Left hindlimb (tissue), 1 donor: ENCODE results near the gene CAP1.
"Not testable (repeated sequence)": the region's sequence is repeated elsewhere in the genome, so short reads cannot be mapped to it uniquely, and the experiment has no call there.

Experiments
- DNase-seq: peaks from one replicate; pipeline ENCODE4 v3.0.0-alpha.2; 2018

The CAP1 gene, protein sequence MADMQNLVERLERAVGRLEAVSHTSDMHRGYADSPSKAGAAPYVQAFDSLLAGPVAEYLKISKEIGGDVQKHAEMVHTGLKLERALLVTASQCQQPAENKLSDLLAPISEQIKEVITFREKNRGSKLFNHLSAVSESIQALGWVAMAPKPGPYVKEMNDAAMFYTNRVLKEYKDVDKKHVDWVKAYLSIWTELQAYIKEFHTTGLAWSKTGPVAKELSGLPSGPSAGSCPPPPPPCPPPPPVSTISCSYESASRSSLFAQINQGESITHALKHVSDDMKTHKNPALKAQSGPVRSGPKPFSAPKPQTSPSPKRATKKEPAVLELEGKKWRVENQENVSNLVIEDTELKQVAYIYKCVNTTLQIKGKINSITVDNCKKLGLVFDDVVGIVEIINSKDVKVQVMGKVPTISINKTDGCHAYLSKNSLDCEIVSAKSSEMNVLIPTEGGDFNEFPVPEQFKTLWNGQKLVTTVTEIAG

GRCh38 chr1:40040511-40041465 lies at the start of gene CAP1:
CAP1 (plus strand) TSS chr1:40040729; CDS start chr1:40059347, 18,618 bp downstream.
- peak; percentile 100 for DNase-seq

DNA sequence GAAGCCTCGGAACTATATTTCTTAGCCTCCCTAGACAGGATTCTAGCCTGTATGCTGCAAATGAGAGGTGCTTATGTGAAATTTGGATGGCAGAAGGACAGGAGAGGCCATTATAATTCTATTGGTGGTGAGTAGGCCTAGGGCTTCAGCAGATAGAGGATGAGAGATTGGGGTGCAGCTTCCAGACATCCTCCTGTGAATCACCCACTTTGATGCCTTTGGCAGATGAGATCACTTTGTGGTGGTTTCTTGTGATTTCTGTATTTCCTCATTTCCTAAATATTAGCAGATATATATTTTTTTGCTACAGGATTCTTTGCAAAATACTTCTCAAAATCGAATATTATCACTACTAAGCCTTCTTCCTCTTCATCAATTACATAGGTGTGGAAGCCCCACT lies 48.3 kb upstream of the CAP1 start:
- no peak for DNase-seq

GRCh38 chr1:39992888-39993287 lies 47.6 kb upstream of the CAP1 start:
- DNase-seq: no peak

- no peak for DNase-seq
Measured at GRCh38 chr1:39995973-39996393, 44.5 kb upstream of the CAP1 start.

DNA sequence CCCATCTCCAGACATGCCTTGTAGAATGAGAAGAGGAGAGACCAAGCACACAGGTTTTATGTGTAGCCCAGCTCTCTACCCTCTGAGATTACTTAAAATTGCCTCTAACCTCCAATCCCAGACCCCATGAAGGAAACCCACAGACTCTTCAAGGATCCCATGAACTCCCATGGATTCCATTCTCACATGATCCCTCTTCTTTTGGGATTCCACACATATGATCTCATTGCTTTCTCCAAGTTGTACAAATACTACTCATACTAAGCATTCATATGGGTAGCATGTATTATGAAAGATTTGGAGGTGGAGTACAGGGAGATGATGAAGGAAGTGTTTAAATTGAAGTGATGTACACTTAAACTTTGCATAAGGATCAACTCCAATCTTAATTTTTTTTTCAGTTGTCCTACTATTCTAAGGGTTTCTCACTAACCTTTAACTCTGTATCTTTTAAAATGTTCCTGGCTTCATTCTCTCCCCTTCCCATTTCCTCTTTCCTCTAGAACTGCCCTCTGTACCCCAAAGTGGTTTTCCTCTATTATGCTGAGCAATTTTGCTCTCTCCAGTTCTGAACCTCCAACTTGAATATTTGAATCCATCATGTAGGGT lies 44.0 kb upstream of the CAP1 start:
- DNase-seq: no peak

GRCh38 chr1:40001456-40001855 lies 39.1 kb upstream of the CAP1 start:
- DNase-seq: no peak

DNA sequence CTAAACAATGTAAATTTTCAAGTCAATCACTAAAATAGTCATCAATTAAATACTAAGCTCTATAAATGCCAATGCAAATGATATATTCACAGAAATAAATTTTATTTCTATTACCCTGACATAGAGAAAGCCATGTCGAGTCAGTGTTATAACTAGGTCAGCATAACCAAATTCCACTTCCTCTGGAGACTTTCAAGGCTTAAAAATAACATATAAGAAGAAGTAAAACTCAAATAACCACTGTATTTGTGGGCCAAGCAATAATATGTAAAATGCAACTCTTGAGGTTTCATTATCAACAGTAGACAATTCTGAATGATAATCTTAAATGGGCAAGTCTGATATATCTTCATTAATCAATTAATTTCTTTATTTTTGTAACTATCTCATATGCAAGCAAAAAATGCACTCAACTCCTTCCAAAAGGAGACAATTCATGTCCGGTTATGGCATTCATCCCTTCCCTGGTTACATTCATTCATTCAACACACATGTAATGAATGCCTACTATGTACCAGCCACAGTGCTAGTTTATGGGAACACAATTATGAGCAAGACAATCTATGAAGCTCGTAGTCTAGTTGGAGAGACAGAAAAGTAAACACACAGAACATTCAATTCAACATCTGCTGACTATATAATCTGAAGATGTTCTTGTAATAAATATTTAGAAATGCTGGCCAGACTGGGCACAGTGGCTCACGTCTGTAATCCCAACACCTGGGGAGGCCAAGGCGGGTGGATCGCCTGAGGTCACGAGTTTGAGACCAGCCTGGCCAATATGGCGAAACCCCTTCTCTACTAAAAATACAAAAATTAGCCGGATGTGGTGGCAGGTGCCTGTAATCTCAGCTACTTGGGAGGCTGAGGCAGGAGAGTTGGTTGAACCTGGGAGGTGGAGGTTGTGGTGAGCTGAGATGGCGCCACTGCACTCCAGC lies 37.1 kb upstream of the CAP1 start:
- DNase-seq: no peak

DNA sequence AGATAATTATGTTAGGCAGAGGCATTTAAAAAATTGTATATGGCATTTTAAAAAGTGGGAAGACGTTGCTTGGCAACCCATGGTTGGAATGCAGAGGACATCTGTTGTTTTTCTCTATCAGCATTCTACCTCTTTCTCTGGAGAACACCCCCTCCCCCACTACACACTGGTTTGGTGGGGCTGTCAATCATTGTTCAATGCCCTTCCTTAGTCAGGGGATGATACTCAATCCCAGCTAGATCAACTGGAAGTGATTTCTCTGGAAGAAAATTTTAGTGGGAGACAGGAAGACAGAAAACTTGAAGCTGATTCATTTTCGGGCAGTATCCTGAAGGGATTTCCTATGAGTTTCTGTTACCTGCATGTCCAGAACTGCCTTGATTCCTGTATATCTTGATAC lies 35.7 kb upstream of the CAP1 start:
- DNase-seq: no peak

GRCh38 chr1:40007481-40008034 lies 33.0 kb upstream of the CAP1 start:
- DNase-seq: not testable (repeated sequence)

DNA sequence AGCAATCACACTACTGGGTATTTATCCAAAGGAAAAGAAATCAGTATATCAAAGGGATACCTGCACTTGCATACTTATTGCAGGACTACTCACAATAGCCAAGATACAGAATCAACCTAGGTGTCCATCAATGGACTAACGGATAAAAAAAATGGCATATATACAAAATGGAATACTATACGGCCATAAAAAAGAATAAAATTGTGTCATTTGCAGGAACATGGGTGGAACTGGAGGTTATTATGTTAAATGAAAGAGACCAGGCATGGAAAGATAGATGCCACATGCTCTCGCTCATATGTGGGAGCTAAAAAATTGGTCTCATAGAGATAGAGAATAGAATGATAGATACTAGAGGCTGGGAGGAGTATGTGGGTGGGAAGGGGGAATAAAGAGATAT lies 29.3 kb upstream of the CAP1 start:
- DNase-seq: no peak

GRCh38 chr1:40014253-40014706 lies 26.2 kb upstream of the CAP1 start:
- no peak for DNase-seq

DNA sequence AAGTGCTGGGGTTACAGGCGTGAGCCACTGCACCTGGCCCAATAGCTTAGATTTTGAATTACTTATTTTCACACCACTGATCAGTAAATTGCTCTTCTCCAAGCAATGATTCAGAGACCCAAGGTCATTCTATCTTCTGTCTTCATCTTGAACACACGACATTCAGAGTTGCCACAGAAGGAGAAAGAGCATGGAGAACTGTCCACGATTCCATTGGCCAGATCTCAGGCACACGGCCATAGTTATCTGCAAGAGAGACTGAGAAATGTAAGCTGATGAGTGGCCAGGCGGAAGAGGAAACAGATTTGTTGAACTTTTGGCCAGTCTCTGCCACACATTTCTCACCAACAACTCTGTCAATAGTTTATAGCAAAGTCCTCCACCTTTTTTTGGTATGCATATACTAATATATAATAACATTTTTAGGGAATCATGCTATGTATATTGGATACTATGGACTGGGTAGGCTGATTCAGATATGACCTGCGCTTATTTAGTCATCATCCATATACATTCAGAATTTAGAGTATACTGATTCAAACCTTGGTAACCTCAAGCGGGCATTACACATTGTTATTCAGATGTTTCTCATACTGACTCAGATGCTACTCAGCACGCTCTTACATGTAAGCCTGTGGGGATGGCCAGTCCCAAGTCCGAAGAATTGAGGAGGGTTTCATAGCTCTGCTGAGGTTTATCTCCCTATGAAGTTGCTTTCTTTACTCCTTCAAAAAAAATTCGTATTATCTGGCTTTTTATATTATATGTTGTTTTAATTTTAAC lies 25.5 kb upstream of the CAP1 start:
- no peak for DNase-seq

GRCh38 chr1:40017951-40018575 lies 22.5 kb upstream of the CAP1 start:
- no peak for DNase-seq

GRCh38 chr1:40020447-40021085 lies 20.0 kb upstream of the CAP1 start:
- DNase-seq: no peak

GRCh38 chr1:40023379-40023944 lies 17.1 kb upstream of the CAP1 start:
- DNase-seq: no peak

- no peak for DNase-seq
Measured at GRCh38 chr1:40024671-40025070, 15.9 kb upstream of the CAP1 start.

GRCh38 chr1:40027647-40028046 lies 12.9 kb upstream of the CAP1 start:
- DNase-seq: no peak

GRCh38 chr1:40029608-40030007 lies 10.9 kb upstream of the CAP1 start:
- DNase-seq: no peak

DNA sequence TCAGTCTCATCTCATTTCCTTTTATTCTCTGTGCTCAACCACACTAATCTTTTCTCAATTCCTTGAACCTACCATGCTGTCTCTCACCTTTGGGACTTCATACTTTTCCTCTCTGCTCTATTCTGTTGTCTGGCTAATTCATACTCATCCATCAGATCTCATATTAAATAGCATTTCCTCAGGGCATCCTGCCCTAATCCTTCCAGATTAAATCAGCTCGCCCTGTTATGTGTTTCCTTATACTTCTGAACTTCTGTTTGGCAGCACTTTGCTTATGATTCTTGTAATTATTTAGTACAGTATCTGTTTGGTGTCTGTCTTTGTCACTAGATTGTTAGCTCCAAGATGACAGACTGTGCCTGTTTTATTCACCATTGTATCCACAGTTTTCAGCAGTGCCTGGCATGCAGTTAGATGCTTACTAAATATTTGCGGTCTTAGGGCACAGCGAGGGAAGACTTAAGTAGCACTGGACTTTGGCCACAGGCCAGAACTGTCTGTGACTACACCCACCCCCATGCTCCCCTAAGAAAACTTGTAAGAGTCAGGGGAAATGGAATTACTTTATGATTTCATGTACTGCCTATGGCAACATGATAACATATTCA lies 9.9 kb upstream of the CAP1 start:
- no peak for DNase-seq
